ENCODE data around the gene CELF5.

The CELF5 gene

GRCh38 chr19:3304871-3305423, 80.5 kb downstream of the CELF5 start (continued):
- TF ChIP-seq ZNF654 (tag by site-specific recombination; IDR thresholded peaks at IDR 0.05; ENCODE audit: low read depth): peak; percentile 85
- TF ChIP-seq KLF9 (tag by site-specific recombination; IDR thresholded peaks at IDR 0.05; ENCODE audit: low read depth): no peak
- TF ChIP-seq ZNF677 (tag by site-specific recombination; IDR thresholded peaks at IDR 0.05): no peak
- TF ChIP-seq ZNF18 (tag by site-specific recombination; IDR thresholded peaks at IDR 0.05): no peak

DNA sequence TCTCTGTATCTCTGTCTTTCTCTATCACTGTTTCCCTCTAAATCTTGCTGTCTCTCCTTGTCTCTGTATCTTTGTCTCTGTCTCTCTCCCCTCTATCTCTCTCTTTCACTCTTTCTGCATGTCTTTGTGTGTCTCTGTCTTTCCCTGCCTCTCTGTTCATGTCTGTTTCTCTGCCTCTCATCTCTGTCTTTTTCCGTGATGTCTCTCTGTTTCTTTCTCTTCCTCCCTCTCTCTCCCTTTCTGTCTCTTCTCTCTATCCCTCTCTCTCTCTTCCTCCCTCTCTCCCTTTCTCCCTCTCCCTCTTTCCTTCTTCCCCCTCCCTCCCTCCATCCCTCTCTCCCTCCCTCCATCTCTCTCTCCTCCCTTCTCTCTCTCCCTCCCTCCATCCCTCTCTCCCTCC, 85.3 kb downstream of the CELF5 start:
- ChIA-PET CTCF (interaction anchor here (8.3 kb wide), 1 partner anchor 162 kb away, joined by 72 read pairs; no protein-coding TSS in a partner anchor), POLR2A (no interaction called here)
- Histone ChIP-seq H3K36me3 (ENCODE audit: control insufficient read depth in 2 of 2, insufficient read depth in 1 of 2, low read length in 2 of 2) (no peaks in the 10 kb centered on the region), H3K27ac (ENCODE audit: extremely low read depth, low read depth, low read length) (no peak overlapping the region), H3K9me3 (ENCODE audit: control insufficient read depth, insufficient read depth, low read depth, low read length) (no peaks in the 10 kb centered on the region), H3K4me1 (ENCODE audit: control insufficient read depth, insufficient read depth, low read length) (no peaks in the 10 kb centered on the region), H3K4me3 (ENCODE audit: low read depth, low read length) (no peak overlapping the region)
- TF ChIP-seq ZNF596 (tag by site-specific recombination; IDR thresholded peaks at IDR 0.05) (peak; percentile 85), PRDM1 (tag by site-specific recombination; IDR thresholded peaks at IDR 0.05) (peak; percentile 94), ZNF366 (tag by site-specific recombination; conservative IDR thresholded peaks at IDR 0.05) (peak; percentile 23), SP3 (tag by site-specific recombination; IDR thresholded peaks at IDR 0.05) (no peak), ZNF324 (tag by site-specific recombination; IDR thresholded peaks at IDR 0.05) (no peak)
- TF ChIP-seq, protein P1, sequence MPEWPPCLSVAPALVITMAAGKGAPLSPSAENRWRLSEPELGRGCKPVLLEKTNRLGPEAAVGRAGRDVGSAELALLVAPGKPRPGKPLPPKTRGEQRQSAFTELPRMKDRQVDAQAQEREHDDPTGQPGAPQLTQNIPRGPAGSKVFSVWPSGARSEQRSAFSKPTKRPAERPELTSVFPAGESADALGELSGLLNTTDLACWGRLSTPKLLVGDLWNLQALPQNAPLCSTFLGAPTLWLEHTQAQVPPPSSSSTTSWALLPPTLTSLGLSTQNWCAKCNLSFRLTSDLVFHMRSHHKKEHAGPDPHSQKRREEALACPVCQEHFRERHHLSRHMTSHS (tag by site-specific recombination; IDR thresholded peaks at IDR 0.05): 0 out of 2 replicates have a peak, but pooled peaks have one; percentile 23

GRCh38 chr19:3310280-3310679, 85.8 kb downstream of the CELF5 start:
- ChIA-PET POLR2A (no interaction called here), CTCF (no interaction called here)
- Histone ChIP-seq H3K36me3 (ENCODE audit: control insufficient read depth in 2 of 2, insufficient read depth in 1 of 2, low read length in 2 of 2) (no peaks in the 10 kb centered on the region), H3K4me1 (ENCODE audit: control insufficient read depth, insufficient read depth, low read length) (no peaks in the 10 kb centered on the region), H3K4me3 (ENCODE audit: low read depth, low read length) (no peak overlapping the region), H3K27ac (ENCODE audit: extremely low read depth, low read depth, low read length) (no peak overlapping the region), H3K9me3 (ENCODE audit: control insufficient read depth, insufficient read depth, low read depth, low read length) (no peaks in the 10 kb centered on the region)
- TF ChIP-seq YY2 (tag by site-specific recombination; IDR thresholded peaks at IDR 0.05) (no peak), ZBTB17 (tag by site-specific recombination; IDR thresholded peaks at IDR 0.05) (no peak), ZBTB21 (tag by site-specific recombination; IDR thresholded peaks at IDR 0.05) (no peak), ZNF366 (tag by site-specific recombination; conservative IDR thresholded peaks at IDR 0.05) (peak; percentile 92), ZNF169 (tag by site-specific recombination; IDR thresholded peaks at IDR 0.05) (peak; percentile 95), ZNF596 (tag by site-specific recombination; IDR thresholded peaks at IDR 0.05) (peak; percentile 94), PRDM6 (tag by site-specific recombination; IDR thresholded peaks at IDR 0.05) (no peak), KLF7 (tag by site-specific recombination; IDR thresholded peaks at IDR 0.05; ENCODE audit: borderline replicate concordance) (no peak), ZNF138 (tag by site-specific recombination; IDR thresholded peaks at IDR 0.05; ENCODE audit: borderline replicate concordance) (no peak), ZNF558 (tag by site-specific recombination; IDR thresholded peaks at IDR 0.05) (no peak), ZFP37 (tag by site-specific recombination; IDR thresholded peaks at IDR 0.05) (no peak)
